ENCODE measurements around the gene GNGT2. TPM values are rescaled to one million over a fixed set of nuclear protein-coding genes. Genes with fewer than 3 reads are reported as not detected.

Gene GNGT2
- total RNA-seq, 4 donors from 2014 or later, result 4.2 TPM; not detected in 3

DNA sequence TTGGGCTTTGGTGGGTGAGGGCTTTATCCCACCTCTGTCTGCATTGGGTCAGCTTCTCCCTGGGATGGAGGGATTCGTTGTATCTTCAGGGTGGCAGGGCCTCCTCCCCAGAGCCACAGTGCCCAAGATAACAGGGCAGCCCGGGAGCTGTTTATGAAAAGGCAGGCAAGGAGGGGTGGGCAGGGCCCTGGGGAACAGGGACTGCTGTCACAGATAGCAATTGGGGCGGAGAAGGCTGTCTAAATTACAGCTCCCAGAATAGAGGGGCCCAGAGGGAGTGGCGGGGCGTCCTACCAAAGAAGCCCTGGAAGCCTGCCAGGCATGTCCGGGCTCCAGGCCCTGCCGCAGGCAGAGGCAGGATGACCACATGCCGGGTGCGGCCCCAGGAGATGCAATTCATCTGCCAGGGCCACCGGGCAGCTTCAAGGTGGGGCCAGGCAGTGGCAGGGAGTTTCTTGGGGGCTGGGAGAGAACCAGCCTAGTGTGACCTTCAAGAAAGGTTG lies 39.0 kb upstream of the GNGT2 start:
- TF ChIP-seq, protein P1, sequence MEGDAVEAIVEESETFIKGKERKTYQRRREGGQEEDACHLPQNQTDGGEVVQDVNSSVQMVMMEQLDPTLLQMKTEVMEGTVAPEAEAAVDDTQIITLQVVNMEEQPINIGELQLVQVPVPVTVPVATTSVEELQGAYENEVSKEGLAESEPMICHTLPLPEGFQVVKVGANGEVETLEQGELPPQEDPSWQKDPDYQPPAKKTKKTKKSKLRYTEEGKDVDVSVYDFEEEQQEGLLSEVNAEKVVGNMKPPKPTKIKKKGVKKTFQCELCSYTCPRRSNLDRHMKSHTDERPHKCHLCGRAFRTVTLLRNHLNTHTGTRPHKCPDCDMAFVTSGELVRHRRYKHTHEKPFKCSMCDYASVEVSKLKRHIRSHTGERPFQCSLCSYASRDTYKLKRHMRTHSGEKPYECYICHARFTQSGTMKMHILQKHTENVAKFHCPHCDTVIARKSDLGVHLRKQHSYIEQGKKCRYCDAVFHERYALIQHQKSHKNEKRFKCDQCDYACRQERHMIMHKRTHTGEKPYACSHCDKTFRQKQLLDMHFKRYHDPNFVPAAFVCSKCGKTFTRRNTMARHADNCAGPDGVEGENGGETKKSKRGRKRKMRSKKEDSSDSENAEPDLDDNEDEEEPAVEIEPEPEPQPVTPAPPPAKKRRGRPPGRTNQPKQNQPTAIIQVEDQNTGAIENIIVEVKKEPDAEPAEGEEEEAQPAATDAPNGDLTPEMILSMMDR (IDR thresholded peaks at IDR 0.05; ENCODE audit: low read depth), result no peak

DNA sequence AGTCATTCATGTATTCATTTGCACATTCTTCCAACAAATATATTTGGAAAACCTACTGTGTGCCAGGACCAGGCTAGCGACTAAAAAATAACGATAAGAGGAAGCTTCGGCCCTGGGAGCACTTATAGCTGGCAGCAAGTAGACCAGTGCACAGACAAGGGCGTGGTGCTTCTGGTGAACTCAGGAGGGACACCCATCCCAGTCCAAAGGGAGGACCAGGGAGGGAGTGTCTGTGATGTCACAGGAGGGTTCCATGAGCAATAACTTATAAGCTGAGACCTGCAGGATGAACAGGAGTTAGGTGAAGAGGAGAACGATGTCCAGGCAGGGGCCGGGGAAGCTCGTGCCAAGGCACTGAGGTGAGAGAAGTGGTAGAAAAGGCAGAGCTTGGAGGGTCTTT lies 37.6 kb upstream of the GNGT2 start:
- TF ChIP-seq, protein P1 (IDR thresholded peaks at IDR 0.05; ENCODE audit: low read depth), result no peak

DNA sequence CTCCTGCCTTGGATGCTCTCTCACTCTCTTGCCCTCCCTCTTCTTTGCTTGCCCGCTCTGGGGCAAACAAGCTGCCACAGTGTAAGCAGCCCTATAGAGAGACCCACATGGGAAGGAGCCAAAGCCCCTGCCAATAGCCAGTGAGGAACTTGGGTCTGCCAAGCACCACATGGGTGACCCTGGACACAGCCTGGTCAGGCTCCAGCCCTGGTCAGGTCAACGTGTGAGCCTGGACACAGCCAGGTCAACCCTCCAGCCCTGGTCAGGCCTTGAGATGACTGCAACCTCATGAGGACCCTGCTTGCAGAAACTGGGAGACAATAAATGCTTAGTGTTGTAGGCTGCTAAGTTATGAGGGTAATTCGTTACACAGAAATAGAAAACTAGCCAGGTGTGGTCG lies 34.5 kb upstream of the GNGT2 start:
- TF ChIP-seq, protein P1 (IDR thresholded peaks at IDR 0.05; ENCODE audit: low read depth), result no peak

DNA sequence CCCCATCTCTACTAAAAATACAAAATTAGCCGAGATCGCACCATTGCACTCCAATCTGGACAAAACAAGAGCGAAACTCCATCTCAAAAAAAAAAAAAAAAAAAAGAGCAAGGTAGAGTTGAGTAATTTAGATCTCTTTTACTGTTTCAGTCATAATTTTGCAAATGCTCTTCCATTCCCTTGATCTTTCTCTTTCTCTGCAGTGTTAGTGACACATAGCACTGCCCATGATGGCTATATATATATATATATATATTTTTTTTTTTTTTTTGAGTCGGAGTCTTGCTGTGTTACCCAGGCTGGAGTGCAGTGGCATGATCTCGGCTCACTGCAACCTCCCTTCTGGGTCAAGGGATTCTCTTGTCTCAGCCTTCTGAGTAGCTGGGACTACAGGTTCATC lies 32.4 kb upstream of the GNGT2 start:
- TF ChIP-seq, protein P1 (IDR thresholded peaks at IDR 0.05; ENCODE audit: low read depth), result no peak

DNA sequence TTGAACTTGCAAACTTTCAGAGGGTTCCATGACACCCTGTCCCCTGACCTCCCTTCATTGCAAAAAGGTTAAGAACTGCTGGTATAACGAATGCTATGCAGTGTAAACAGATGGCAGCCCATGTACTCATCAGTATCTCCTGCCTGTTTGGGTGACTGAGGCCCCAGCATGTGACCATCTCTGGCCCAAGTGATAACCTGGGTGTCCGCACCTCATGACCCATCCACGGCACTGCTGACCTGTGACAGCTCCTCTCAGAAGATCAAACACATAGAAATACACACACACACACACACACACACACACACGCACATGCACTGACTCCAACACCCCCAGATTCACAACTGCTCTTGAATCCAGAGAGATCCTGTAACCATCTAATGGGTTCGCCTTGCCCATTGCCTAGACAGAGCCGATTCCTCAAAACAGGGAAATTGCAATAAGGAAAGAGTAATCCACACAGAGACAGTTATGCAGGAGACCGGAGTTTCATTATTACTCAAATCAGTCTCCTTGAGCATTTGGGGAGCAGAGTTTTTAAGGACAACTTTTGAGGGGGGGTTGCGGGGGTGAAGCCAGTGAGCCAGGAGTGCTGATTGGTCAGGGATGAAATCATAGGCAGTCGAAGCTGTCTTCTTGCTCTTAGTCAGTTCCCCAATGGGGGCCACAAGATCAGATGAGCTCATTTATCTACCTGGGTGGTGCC lies 31.5 kb upstream of the GNGT2 start:
- TF ChIP-seq, protein P1 (IDR thresholded peaks at IDR 0.05; ENCODE audit: low read depth), result no peak

DNA sequence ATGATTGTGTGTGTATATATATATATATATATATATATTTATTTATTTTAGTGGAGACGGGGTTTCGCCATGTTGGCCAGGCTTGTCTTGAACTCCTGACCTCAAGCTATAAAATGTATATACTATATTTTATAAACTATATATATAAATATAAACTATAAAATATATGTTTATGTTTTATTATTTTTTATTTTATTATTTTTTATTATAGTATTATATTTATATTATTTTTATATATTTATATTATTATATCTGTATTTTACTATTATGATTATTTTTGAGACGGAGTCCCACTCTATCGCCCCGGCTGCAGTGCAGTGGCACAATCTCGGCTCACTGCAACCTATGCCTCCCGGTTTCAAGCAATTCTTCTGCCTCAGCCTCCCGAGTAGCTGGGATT lies 30.7 kb upstream of the GNGT2 start:
- TF ChIP-seq, protein P1 (IDR thresholded peaks at IDR 0.05; ENCODE audit: low read depth), result no peak

DNA sequence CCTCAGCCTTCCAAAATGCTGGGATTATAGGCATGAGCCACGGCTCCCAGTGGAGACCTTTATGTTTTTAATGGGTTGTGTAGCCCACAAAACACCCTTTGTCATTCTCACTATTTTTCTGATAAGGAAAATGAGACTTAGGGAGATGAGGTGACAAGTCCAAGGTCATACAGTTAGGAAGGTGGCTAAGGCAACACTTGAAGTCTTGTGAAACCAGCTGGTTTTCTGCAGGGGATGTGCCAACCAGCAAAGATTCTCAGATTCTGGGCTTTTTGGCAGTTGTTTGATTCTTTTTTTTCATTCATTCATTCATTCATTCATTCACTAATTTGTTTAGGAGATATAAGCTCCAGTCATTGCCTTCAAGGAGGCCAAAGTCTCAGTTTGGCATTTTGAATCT lies 30.2 kb upstream of the GNGT2 start:
- TF ChIP-seq, protein P1 (IDR thresholded peaks at IDR 0.05; ENCODE audit: low read depth), result no peak
